DMS153 treated with DMSO at 0.1 percent for 48 hours (cell line): ENCODE results near the gene SHISA3.

ENCODE experiments used
- DNase-seq: peaks from one replicate; lab custom pipeline; 2025; ENCODE audit not compliant: unreplicated experiment; lab: John Stamatoyannopoulos, UW

The SHISA3 gene

GRCh38 chr4:42391355-42391664 lies 6.0 kb upstream of the SHISA3 start:
- no peak for DNase-seq

DNA sequence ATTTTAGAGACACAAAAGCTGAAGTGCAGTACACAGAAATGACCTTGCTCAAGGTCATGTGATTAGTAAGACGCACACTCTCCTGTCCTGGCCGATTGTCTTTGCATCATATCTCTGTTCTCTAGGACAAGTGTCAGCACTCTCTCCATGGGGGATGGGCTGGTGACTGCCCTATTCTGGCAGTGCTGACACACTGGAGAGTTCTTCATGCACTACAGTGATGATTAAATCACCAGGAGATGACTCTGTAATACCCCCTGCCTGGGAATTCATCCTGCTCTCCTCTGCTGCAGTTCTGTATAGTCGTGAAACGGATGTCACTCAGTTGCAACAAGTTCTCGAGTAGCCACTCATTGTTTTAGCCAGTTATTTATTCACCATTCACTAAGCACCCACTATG lies 5.3 kb upstream of the SHISA3 start:
- no peak for DNase-seq

GRCh38 chr4:42392436-42392835 lies 4.9 kb upstream of the SHISA3 start:
- no peak for DNase-seq

- no peak for DNase-seq
These were observed 1.7 kb upstream of the SHISA3 start for GRCh38 chr4:42395595-42395994.

DNA sequence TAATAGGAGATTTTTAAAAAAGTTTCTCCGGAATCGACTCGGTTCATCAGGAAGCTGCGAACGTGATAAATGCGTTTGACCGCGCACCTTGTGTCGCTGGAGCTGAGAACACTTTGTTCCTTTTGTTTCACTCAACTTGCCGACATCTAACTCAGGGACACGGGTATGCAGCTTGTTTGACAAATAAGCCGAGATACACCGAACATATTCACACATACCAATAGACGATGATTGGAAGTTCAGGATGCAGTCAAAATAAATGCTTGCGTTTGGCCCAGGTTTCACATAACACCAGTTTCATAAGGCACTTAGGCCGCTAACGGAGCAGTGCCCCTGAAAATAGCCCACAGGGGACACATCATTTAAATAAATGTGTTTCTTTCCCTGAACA lies 932 bp upstream of the SHISA3 start:
- DNase-seq: no peak

- no peak for DNase-seq
These were observed 415 bp downstream of the SHISA3 start for GRCh38 chr4:42397635-42398170.

DNA sequence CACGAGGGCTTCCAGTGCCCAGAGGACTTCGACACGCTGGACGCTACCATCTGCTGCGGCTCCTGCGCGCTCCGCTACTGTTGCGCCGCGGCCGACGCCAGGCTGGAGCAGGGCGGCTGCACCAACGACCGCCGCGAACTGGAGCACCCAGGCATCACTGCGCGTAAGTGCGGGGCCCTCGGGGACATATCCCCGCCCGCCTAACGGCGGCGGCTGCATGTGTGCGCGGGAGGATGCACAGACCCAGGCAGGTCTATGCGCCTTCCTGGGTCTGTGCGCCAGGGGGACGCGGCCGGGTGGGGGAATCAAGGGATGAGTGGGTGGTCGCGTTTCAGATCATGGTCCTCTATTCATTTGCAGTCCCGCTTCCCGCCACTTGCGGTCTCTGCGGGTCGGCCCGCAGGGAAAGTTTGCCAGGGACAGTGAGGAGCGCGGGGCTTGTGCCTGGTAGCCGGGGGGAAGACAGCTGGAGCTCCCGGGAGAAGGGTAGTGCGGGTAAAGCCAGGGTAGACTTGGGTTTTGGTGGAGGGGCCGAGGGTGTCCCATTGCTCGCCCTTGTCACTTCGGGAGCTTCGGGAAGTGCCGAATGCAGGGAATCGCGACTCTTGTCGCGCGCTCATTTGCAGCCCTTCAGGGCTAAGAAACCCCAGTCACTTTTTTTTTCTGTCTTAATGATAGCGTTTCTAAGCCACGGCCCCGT lies 1.0 kb downstream of the SHISA3 start:
- DNase-seq: no peak

DNA sequence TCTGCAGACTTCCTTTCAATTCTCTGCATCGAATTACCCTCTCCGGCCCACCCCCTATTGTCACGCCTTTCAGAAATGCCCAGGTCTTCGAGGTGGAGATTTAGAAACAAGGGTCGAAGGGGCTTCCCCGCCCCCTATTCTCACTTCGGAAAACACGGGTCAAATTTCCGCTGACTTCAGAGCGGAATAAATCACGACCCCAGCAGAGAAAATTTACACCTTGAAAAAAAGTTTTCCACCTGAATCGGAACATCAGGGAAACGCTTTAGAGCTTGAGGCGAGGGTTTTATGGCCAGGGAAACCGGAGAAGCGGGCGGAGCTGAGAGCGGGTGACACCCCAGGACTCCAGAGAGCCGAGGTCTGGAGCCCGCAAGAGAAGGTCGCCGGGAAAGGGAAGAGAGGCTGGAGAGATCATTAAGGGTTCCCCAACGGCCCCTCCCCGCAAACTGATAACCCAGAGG lies 1.6 kb downstream of the SHISA3 start:
- DNase-seq: no peak

GRCh38 chr4:42399393-42399792 lies 2.1 kb downstream of the SHISA3 start:
- DNase-seq: no peak

GRCh38 chr4:42401171-42401570 lies 3.9 kb downstream of the SHISA3 start:
- no peak for DNase-seq

- no peak for DNase-seq
These were observed 6.7 kb downstream of the SHISA3 start for GRCh38 chr4:42404001-42404400.

DNA sequence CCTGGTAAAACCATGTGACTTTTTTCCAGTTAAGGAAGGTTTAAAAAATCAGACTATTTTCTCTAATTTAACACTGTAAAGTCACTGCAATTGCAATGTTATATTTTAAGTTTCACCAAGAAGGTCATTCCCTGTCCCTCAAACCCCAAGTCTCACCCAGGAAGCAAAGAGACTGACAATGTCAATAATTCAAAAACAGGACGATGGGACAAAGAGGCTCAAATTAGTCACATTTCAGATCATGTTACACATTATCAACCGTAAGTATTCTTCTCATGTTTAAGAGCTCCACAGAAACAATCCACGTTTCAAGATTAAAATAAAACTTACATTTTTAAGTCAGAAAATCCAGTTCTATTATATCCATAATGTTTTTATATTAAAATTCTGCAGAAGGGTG lies 13.2 kb downstream of the SHISA3 start:
- no peak for DNase-seq

- no peak for DNase-seq
These were observed 14.5 kb downstream of the SHISA3 start for GRCh38 chr4:42411803-42412202.

DNA sequence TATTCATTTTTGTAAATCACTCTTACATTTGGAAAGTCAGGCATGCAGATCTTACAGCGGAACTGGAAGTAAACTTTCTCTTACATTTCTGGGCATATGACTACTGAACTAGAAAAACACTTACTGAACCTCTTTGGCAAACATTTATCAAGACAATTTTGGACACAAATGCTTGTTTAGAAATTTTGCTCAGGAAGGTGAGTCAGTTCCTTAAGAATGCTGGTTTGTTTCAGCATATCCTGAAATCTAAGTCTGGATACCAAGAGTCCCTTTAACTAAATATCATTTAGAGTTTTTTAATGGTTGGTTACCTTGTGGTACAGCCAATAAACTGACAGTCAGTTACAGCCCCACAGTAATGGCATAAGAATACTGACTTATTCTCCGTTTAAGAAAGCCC lies 15.0 kb downstream of the SHISA3 start:
- DNase-seq: no peak

DNA sequence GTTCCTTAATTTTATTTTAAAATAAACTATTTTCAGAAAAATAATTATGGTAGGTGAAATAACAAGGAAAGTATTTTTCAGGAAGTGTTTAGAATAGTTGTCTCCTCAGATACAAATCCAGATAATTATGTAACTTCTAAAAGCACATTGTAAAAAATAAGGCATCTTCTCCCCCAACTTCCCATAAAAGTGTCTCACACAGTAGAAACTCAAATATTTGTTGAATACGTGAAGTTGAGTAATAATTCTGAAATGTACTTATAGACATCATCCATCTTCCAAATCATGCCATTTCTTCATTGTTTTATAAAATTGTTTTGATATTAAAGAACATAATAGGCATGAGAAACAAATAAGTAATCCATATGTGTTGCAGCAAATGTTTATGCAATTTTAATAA lies 18.0 kb downstream of the SHISA3 start:
- DNase-seq: no peak

- DNase-seq: no peak
These were observed 18.7 kb downstream of the SHISA3 start for GRCh38 chr4:42416017-42416416.

- no peak for DNase-seq
These were observed 20.3 kb downstream of the SHISA3 start for GRCh38 chr4:42417550-42417949.

- no peak for DNase-seq
These were observed 22.9 kb downstream of the SHISA3 start for GRCh38 chr4:42420140-42420539.

- DNase-seq: no peak
These were observed 28.1 kb downstream of the SHISA3 start for GRCh38 chr4:42425146-42426065.

DNA sequence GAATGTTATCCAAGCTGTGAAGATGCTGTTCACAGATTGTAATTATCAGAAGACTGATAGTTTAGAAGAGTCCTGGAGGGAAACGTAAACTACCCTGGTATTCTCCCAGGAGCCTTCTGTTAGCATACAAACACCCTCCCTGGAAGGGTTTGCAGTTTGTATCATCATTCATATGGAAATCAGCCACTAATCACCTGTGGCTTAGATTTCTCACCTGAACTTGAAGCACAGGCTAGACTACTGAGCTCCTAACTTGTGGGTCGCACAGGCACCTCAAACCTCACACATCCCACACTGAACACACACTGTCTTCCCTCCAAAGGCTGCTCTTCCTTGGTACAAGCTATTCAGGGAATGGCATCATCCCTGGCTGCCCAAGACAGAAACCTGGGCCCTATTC lies 30.7 kb downstream of the SHISA3 start:
- no peak for DNase-seq

DNA sequence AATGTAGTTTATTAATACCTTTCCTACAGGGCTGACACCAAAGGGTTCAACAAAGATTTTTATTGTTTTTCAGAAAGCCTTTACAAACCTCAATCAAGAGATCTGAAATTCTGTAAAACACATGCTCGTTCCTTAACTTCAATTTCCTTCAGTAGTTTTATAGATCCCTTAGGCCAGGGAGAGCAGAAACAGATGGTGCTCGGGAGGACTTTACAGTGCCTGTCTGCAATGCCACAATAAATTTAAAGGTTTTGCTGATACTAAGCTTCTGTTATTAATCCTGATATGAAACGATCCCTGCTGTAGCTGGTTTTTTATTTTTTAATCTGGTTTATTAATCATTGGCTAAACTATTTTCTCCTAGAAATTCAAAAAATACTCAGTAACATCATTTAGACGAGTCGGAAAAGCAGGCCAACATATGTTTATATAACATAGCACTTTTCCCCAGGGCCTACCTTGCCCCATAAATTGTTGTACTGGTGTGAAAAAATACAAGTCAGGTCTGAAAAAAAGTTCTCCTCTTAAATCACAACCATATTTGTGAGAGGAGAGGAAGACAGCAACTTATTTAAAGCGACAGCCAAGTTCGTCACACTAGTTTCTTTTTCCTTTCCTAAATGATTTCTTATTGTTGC lies 39.8 kb downstream of the SHISA3 start:
- no peak for DNase-seq

GRCh38 chr4:42440083-42440482 lies 42.8 kb downstream of the SHISA3 start:
- DNase-seq: no peak
